SK-MEL-5 (cell line): ENCODE results near the gene CNTNAP2. TPM values are rescaled to one million over a fixed set of nuclear protein-coding genes. Genes with fewer than 3 reads are reported as not detected.

ENCODE experiments used
- DNase-seq: peaks from one replicate; pipeline ENCODE4 v3.0.0-alpha.2; 2016; ENCODE audit warnings: low read depth, low spot score
- in situ Hi-C: cut with HindIII; loops from 2 replicates; pipeline ENCODE4 v1.10.0; 2016; ENCODE audit warnings: low sequenced_read_pairs, high pct_unique_total_duplicates, low pct_unique_long_range_greater_than_20kb
- total RNA-seq: library from RNA; depleted of rRNA; stranded (reverse); fragments of >200 nt; shearing (Covaris generic); gene quantifications from 2 replicates; pipeline ENCODE4 v1.2.3, GENCODE V29; 2014

The CNTNAP2 gene
- total RNA-seq, 1 experiment from 2014 or later, result not detected

DNA sequence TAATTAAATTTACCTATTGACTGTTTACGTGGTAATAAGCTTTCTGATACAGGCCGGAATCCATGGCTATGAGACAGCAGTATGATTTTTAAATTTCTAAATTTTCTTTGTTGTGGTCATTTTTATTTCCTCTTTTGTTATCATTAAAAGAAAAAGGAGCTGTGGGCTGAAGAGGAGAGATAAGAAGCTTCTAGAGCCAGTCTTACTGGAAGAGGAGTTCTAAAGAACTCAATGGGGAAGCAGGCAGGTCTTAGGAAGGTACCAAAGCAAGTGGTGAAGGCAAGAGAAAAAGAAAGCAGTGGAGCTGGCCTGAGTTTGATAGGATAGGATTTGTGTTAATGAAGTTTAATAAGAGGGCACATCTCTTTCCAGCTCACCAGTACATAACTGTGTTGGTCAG, 1187.8 kb downstream of the CNTNAP2 start:
- in situ Hi-C loops, result no loop called here

DNA sequence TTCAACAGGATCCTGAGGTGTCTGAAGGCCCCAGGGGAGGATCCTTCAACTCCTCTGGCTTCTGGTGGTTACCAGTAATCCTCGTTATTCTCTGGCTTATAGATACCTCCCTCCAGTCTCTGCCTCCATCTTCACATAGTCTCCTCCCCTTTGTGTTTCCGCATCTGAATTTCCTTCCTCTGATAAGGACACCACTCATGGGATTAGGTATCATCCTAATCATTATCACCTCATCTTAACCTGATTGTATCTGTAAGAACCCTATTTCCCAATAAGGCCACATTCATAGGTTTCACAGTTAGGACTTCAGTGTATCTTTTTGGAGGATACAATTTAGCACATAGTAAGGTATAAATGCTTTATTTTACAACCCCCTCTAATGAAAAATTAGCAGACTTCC, 1189.2 kb downstream of the CNTNAP2 start:
- DNase-seq, result no peak
- in situ Hi-C loops, result no loop called here

More for the DNA sequence above, 1187.8 kb downstream of the CNTNAP2 start:
- no peak for DNase-seq

DNA sequence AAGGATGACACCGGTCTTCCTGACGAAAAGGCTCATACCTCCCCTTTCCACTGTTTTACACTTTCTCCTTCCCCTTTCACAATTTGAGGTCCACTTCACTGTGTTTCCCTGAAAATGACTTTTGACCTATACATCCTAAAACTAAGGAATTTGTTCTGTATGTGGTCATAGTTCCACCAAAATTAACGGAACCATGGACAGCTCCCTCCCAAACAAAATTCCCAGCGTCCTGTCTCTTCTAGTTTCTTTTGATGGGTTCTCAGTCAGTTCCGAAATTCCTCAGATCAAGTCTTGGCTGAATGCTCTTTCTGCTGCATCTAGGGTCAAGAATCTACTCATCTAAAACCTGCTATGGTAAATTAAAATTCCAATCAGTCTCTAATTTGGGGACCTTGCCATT, 1191.9 kb downstream of the CNTNAP2 start:
- in situ Hi-C loops, result no loop called here
- no peak for DNase-seq

DNA sequence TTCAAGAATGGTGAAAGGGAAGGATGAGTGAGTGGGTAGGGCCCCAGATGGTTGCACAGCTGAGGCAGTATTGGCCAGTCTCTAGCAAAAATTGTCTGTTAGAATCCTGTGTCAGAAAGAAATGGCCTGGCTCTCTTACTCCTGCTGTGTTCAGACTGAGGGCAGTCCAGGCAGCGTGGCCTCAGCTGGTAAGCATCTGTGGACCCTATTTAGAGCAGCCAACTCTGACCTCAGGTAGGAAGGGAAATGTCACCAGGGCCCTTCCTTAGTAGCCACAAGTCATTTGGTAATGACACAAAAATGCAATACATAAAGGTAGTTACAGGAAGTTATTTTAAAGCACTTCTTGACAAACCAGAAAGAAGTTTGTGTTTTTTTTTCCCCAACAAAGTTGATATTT, 1194.7 kb downstream of the CNTNAP2 start:
- in situ Hi-C loops, result no loop called here

DNA sequence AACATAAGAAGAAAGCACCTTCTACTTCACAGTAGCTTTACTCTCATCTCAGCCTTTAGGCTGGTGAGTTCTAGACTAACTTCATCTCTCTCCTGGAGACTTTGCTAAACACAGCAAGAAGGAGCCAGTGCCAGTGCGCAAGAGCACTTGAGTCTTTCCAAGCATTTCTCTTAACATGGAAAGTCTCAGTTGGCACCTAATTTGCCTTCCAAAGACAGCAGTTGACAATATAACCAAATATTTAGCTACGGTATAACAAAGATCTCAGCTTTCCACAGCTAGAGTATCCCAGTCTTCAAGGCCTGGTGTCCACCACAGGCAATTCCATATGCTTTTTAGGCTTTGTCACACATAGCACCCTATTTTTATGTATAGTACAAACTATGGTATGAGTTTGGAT, 1204.9 kb downstream of the CNTNAP2 start:
- DNase-seq, result no peak
- in situ Hi-C loops, result no loop called here

More for the DNA sequence above, 1194.7 kb downstream of the CNTNAP2 start:
- no peak for DNase-seq

GRCh38 chr7:147332988-147333387, 1216.4 kb downstream of the CNTNAP2 start:
- in situ Hi-C loops, result no loop called here
- no peak for DNase-seq

GRCh38 chr7:147363101-147363500, 1246.5 kb downstream of the CNTNAP2 start:
- in situ Hi-C loops, result no loop called here
- DNase-seq, result no peak

DNA sequence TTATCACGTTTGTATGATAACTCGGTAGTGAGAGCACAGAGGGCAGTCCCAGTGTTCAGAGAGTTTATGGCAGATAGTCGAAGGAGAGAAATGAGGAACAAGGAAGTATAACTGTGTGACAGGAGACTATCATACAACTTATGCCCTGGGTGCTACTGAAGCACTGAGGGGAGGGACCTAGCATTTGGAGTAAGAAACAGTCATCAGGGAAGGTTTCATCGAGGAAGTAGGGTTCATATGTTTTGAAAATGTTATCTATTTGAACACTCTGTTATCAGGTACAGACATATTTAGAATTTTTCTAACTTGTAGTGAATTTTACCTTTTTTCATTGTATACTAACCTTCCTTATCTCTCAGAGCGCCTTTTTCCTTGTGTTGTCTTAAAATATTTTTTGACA, 1259.6 kb downstream of the CNTNAP2 start:
- in situ Hi-C loops, result no loop called here

DNA sequence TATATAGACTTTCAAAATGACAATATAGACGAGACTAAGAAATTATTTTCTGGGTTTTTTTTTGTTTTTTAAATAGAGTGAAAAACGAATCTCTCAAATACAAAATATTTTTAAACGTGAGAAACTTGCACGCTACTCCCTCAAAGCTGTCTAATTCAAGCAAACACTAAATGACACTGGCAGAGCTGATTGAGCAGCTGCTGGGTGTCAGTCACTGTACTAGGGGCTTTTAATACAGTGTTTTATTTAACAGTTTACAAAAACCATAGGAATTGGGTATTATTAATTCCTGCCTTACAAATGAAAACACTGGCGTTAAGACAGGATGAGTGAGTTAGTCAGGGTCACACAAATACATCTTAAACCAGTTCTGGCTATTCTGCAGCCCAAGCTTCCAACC, 1264.3 kb downstream of the CNTNAP2 start:
- in situ Hi-C loops, result no loop called here
- DNase-seq, result no peak

More for the DNA sequence above, 1259.6 kb downstream of the CNTNAP2 start:
- no peak for DNase-seq

GRCh38 chr7:147394329-147394728, 1277.7 kb downstream of the CNTNAP2 start:
- no peak for DNase-seq
- in situ Hi-C loops, result no loop called here

- DNase-seq, result no peak
- in situ Hi-C loops, result no loop called here
Observed at GRCh38 chr7:147400221-147400689, 1283.7 kb downstream of the CNTNAP2 start.

GRCh38 chr7:147400925-147401324, 1284.3 kb downstream of the CNTNAP2 start:
- DNase-seq, result no peak
- in situ Hi-C loops, result no loop called here

DNA sequence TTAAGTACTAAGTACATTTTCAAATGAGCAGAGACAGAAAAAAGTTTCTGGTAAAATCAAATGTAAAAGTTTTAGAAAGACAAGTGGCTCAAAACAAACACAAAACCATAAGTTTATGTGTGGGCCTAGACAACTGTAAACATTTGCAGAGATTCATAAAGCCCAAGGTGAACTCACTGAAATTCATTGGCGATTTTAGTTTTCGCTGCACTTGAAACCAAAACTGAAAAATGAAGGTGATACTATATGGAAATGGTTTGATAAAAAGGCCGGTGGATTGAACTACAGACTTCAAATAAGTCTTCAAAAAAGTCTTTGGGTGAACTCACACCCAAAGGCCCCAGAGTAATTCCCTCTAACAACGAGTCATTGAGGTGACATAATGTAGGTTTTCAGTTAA, 1289.0 kb downstream of the CNTNAP2 start:
- in situ Hi-C loops, result no loop called here
- DNase-seq, result no peak

DNA sequence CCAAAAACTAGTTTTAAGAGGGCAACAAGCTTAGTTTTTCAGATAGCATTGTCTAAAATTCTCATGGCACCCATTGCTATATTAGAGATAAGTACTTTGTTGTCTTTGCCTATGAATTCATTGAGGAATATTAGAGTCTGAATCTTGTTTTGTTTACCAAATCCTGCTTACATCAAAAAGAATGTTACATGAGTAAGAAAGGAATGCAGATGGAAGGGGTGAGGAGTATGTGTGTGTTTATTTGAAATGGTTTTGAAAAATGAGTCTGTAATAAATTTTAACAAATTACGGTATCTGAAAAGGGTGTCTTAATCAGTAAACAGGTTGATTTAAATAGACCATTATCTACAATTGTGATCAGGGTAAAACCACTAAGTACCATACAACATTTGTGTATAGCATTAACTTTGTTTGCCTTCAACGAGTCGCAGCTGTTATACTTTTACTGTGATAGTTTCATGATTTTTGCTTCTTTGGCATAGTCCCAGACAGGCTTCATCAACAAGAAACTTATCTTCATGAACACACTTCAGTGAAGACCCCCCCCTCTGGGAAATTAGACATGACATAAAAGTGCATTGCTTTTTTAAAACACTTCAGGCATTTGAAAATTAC, 1290.0 kb downstream of the CNTNAP2 start:
- in situ Hi-C loops, result no loop called here
- DNase-seq, result no peak

DNA sequence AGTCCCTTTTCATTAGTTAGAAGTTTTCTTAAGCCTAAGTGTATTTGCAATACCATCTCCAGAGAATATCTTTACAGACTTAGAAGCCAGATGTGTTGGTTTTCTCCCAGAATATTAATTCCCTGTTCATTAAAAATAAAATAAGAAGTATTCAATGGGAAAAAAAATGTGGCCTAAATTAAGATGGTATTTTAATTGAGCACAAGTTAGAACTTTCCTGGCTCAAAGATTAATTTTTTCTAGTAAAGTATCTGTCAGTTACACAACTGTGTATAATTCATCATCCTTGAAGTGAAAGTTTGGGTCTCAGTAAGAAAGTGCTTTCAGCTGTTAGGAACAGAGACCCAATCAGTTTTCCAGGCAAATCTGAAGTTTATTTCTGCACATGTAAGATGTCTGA, 1294.5 kb downstream of the CNTNAP2 start:
- in situ Hi-C loops, result no loop called here
- DNase-seq, result no peak

DNA sequence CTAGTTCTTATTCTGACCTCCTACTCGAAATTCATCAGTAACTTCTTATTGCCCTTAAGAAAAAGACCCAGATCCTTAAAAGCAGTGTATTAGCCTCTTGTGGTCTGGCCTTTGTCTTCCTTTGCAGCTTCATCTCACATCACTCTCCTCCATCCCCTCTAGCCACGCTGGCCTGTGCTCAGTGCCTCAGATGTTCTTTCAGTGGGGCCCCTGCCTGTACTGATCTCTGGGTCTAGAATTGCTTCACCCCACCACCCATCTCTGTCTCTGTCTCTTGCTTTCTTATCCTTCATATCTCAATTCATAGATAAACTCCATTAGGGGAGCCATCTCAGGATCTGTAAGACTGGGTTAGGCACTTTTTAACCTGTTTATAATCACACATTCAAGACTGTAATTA, 1295.5 kb downstream of the CNTNAP2 start:
- DNase-seq, result no peak
- in situ Hi-C loops, result no loop called here

DNA sequence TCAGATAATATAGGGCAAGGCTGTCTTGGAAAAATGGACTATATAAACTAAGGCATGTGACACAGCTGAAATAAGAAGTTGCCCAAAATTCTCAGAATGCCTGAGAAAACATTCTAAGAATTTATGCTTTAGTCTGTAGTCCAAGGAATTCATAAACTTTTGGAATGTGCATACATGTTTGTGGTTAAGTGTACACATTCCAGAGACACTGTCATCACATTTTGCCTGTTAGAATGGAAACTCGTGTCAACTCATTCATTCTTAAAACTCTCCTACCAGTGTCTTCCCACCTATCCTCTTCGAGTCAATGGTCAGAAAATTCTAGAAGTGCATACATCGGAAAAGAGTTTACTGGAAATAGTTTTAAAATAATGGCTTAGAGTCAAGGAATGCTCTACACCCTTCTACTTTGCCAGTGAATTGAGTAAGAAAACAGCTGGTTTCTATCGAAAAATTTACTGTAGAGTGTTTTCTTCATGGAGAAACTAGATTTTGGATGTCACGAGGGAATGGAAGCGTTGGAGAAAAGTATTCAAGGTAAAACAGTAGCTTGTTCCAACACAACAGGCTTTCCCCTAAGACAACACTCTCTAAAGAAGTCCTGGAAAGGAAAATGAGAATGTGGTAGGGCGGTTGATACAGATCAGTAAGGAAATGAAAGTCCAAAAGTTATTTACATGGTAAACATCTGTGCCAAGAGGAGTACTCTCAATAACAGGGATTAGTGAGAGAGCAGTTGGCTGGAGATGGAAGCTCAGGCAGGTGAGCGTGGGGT, 1296.4 kb downstream of the CNTNAP2 start:
- no peak for DNase-seq
- in situ Hi-C loops, result no loop called here

GRCh38 chr7:147413557-147413870, 1296.9 kb downstream of the CNTNAP2 start:
- in situ Hi-C loops, result no loop called here
- no peak for DNase-seq

DNA sequence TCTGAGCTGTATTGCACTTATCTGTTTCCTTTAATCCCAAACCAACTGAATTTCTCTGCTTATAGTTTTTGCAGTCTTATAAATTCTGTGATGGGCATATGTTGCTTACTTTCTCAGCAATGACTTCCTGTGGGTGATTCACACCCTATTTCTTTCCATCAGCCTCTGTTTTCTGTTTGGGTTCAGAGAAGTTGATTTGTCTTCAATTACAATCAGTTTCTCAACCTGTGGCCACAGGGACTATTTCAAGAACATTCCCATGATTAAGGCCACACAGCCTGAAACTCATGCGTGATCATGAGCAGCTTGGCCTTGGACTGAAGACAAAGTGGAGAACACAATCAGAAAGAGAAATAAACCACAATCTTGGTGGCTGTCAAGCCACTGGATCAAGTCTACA, 1299.4 kb downstream of the CNTNAP2 start:
- in situ Hi-C loops, result no loop called here
- DNase-seq, result no peak
